Tibial nerve (tissue), 4 donors: Measurements from ENCODE around the gene VSX1. TPM values are rescaled to one million over a fixed set of nuclear protein-coding genes. Genes with fewer than 3 reads are reported as not detected.

Experiments used
- DNase-seq, 2 donors: peaks; one replicate each; pipeline ENCODE4 v3.0.0-alpha.2; 2019; ENCODE audit warnings: low spot score in 2 of 2
- H3K27ac ChIP-seq, 4 donors: fragments of 200-600 bp; sonication (generic) in 3 of 4; one replicate each; pipeline ENCODE4 v1.5.1; 2017 to 2019; ENCODE audit warnings: mild to moderate bottlenecking in 1 of 4
- H3K27me3 ChIP-seq, 2 donors: fragments of 200-600 bp; sonication (generic) in 1 of 2; one replicate each; pipeline versions ENCODE4 v1.5.1 to v1.6.0; 2017 to 2019
- H3K36me3 ChIP-seq, 3 donors: fragments of 200-600 bp; sonication (generic); one replicate each; pipeline ENCODE4 v1.5.1; 2018 to 2019
- H3K4me1 ChIP-seq, 4 donors: fragments of 200-600 bp; sonication (generic) in 3 of 4; one replicate each; pipeline ENCODE4 v1.5.1; 2017 to 2019
- H3K4me3 ChIP-seq, 4 donors: fragments of 200-600 bp; sonication (generic) in 3 of 4; one replicate each; pipeline ENCODE4 v1.5.1; 2017 to 2019; ENCODE audit warnings: mild to moderate bottlenecking in 1 of 4, moderate library complexity in 1 of 4
- H3K9me3 ChIP-seq, 4 donors: fragments of 200-600 bp; sonication (generic) in 3 of 4; one replicate each; pipeline ENCODE4 v1.5.1; 2017 to 2019
- EP300 ChIP-seq, 2 donors: sonication (generic); formaldehyde crosslinking; IDR thresholded peaks; one replicate each; pipeline ENCODE4 v1.6.1; 2017; ENCODE audit warnings: antibody characterized with exemption in 2 of 2, mild to moderate bottlenecking in 1 of 2
- POLR2A ChIP-seq, 2 donors: fragments of 450-650 bp; IDR thresholded peaks; one replicate each; pipeline ENCODE4 v1.6.1; 2017; ENCODE audit warnings: antibody characterized with exemption in 2 of 2, mild to moderate bottlenecking in 2 of 2, moderate library complexity in 2 of 2
- WGBS, 2 donors: methylation state at CpG; one replicate each; pipeline ENCODE4 v1.1.5; 2018; 5-methylcytosine and 5-hydroxymethylcytosine counted together
- total RNA-seq, 4 donors: library from RNA; depleted of rRNA; stranded (reverse); fragments of >200 nt; gene quantifications; one replicate each; pipeline ENCODE4 v1.1.0, GENCODE V29; 2016
- TF ChIP-seq, protein P1 (sequence below), 5 experiments: fragments of 200-600 bp in 3 of 5; fragments of 450-650 bp in 2 of 5; sonication (generic) in 3 of 5; IDR thresholded peaks; one replicate each; pipeline ENCODE4 v1.5.1; 2016 to 2019; ENCODE audit warnings: antibody characterized with exemption in 5 of 5, mild to moderate bottlenecking in 3 of 5, moderate library complexity in 2 of 5

VSX1 gene
- total RNA-seq, 4 donors from 2014 or later = not detected

GRCh38 chr20:25064561-25065071 is 17.3 kb downstream of the VSX1 start:
- no peak for DNase-seq
- WGBS, 2 donors = 59 to 66% methylated on average over 4 of the region's 4 CpGs

GRCh38 chr20:25063981-25064380 is 18.0 kb downstream of the VSX1 start:
- no peak for DNase-seq
- H3K27ac ChIP-seq = no peak overlapping the region
- H3K9me3 ChIP-seq = no peaks in the 10 kb centered on the region
- TF ChIP-seq, protein P1, sequence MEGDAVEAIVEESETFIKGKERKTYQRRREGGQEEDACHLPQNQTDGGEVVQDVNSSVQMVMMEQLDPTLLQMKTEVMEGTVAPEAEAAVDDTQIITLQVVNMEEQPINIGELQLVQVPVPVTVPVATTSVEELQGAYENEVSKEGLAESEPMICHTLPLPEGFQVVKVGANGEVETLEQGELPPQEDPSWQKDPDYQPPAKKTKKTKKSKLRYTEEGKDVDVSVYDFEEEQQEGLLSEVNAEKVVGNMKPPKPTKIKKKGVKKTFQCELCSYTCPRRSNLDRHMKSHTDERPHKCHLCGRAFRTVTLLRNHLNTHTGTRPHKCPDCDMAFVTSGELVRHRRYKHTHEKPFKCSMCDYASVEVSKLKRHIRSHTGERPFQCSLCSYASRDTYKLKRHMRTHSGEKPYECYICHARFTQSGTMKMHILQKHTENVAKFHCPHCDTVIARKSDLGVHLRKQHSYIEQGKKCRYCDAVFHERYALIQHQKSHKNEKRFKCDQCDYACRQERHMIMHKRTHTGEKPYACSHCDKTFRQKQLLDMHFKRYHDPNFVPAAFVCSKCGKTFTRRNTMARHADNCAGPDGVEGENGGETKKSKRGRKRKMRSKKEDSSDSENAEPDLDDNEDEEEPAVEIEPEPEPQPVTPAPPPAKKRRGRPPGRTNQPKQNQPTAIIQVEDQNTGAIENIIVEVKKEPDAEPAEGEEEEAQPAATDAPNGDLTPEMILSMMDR (IDR thresholded peaks at IDR 0.05) = no peak
- no peak for TF ChIP-seq POLR2A (IDR thresholded peaks at IDR 0.05)
- TF ChIP-seq EP300 (IDR thresholded peaks at IDR 0.05) = no peak
- WGBS, 2 donors = 90 to 100% methylated on average over 2 of the region's 2 CpGs
- H3K36me3 ChIP-seq = no peaks in the 10 kb centered on the region
- no peak overlapping the region for H3K4me3 ChIP-seq
- H3K27me3 ChIP-seq = peaks cover 0 to 1% of the 10 kb centered on the region in 2 donors
- H3K4me1 ChIP-seq = peaks cover 0 to 17% (median 4%) of the 10 kb centered on the region in 4 donors

More at GRCh38 chr20:25064561-25065071, 17.3 kb downstream of the VSX1 start:
- no peak overlapping the region for H3K4me3 ChIP-seq
- peaks cover 0 to 12% (median 0%) of the 10 kb centered on the region in 4 donors for H3K4me1 ChIP-seq
- no peaks in the 10 kb centered on the region for H3K9me3 ChIP-seq
- peaks cover 0 to 7% of the 10 kb centered on the region in 2 donors for H3K27me3 ChIP-seq
- no peaks in the 10 kb centered on the region for H3K36me3 ChIP-seq
- no peak for TF ChIP-seq POLR2A (IDR thresholded peaks at IDR 0.05)
- TF ChIP-seq, protein P1 (IDR thresholded peaks at IDR 0.05) = no peak
- no peak for TF ChIP-seq EP300 (IDR thresholded peaks at IDR 0.05)
- H3K27ac ChIP-seq = no peak overlapping the region

DNA sequence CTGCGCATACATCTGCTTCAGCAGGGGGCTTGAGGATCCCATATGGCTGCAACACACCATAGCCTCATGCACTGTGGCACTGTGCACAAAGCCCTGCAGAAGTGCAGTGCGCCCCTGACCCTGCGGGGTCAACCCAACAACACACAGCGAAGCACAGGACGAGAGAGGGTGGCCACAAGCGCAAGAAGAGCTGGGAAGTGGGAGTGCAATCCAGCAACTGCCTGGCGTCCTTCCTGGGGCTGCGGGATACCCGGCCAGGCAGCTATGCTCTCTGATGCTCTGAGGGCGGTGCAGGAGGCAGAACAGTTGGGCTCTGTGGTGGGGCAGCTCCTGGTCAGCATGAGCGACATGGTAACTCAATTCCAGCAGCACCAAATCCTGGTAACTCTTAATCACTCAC is 18.4 kb downstream of the VSX1 start:
- Histone ChIP-seq H3K4me1 (peaks cover 0 to 22% (median 7%) of the 10 kb centered on the region in 4 donors), H3K4me3 (no peak overlapping the region), H3K27me3 (no peaks in the 10 kb centered on the region), H3K27ac (no peak overlapping the region), H3K9me3 (no peaks in the 10 kb centered on the region), H3K36me3 (no peaks in the 10 kb centered on the region)
- 74 to 90% methylated on average over 11 of the region's 11 CpGs for WGBS, 2 donors
- TF ChIP-seq POLR2A (IDR thresholded peaks at IDR 0.05) = no peak
- no peak for TF ChIP-seq EP300 (IDR thresholded peaks at IDR 0.05)
- TF ChIP-seq, protein P1 (IDR thresholded peaks at IDR 0.05) = no peak
- DNase-seq = no peak

- TF ChIP-seq EP300 (IDR thresholded peaks at IDR 0.05) = no peak
- no peaks in the 10 kb centered on the region for H3K27me3 ChIP-seq
- no peak overlapping the region for H3K4me3 ChIP-seq
- H3K4me1 ChIP-seq = peaks cover 0 to 24% (median 7%) of the 10 kb centered on the region in 4 donors
- no peak for DNase-seq
- 82 to 85% methylated on average over 7 of the region's 7 CpGs for WGBS, 2 donors
- H3K36me3 ChIP-seq = no peaks in the 10 kb centered on the region
- H3K27ac ChIP-seq = no peak overlapping the region
- H3K9me3 ChIP-seq = no peaks in the 10 kb centered on the region
These were observed 19.1 kb downstream of the VSX1 start for GRCh38 chr20:25062841-25063240.

DNA sequence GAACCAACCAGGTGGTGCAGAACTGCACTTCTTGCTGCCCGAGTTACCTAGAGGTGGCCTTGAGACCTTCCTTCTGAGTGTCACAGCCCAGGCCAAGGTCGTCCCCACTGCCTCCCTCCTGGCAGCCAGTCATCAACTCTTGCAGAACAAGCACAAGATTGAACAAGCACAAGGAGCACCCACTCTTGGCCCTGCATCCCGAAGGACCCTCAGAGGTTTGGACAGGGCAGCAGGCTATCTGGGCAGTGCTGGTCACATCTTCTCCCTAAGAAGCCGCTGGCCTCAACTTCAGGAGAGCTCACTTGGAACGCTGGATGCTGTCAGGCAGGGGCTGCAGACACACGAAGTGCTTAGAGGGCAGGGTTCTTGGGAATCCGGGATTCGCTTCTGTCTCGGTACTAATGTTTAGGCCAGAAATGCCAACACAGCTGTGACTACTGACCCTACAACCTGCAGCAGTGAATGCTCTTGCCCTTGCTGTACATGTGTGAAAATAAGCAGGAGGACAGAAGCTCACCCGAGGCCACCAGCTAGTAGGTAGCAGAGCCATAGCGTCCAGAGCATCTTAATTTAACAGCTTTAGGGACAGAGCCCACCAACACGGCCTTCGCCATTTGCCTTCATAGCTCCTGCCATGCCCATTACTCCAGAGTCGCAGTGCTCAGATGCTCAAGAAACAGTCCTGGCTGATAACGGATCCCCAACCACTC is 20.0 kb downstream of the VSX1 start:
- Histone ChIP-seq H3K9me3 (no peaks in the 10 kb centered on the region), H3K4me1 (peaks cover 0 to 24% (median 7%) of the 10 kb centered on the region in 4 donors), H3K4me3 (no peak overlapping the region), H3K27ac (no peak overlapping the region), H3K27me3 (no peaks in the 10 kb centered on the region), H3K36me3 (no peaks in the 10 kb centered on the region)
- WGBS, 2 donors = 89 to 91% methylated on average over 15 of the region's 15 CpGs
- no peak for TF ChIP-seq POLR2A (IDR thresholded peaks at IDR 0.05)
- TF ChIP-seq EP300 (IDR thresholded peaks at IDR 0.05) = no peak
- TF ChIP-seq, protein P1 (IDR thresholded peaks at IDR 0.05) = no peak
- no peak for DNase-seq
